ENCODE data around the gene AHCY. TPM values are rescaled to one million over a fixed set of nuclear protein-coding genes. Genes with fewer than 3 reads are reported as not detected.

The AHCY gene
- total RNA-seq, 4 donors from 2014 or later = 109 to 138 (median 124) TPM

DNA sequence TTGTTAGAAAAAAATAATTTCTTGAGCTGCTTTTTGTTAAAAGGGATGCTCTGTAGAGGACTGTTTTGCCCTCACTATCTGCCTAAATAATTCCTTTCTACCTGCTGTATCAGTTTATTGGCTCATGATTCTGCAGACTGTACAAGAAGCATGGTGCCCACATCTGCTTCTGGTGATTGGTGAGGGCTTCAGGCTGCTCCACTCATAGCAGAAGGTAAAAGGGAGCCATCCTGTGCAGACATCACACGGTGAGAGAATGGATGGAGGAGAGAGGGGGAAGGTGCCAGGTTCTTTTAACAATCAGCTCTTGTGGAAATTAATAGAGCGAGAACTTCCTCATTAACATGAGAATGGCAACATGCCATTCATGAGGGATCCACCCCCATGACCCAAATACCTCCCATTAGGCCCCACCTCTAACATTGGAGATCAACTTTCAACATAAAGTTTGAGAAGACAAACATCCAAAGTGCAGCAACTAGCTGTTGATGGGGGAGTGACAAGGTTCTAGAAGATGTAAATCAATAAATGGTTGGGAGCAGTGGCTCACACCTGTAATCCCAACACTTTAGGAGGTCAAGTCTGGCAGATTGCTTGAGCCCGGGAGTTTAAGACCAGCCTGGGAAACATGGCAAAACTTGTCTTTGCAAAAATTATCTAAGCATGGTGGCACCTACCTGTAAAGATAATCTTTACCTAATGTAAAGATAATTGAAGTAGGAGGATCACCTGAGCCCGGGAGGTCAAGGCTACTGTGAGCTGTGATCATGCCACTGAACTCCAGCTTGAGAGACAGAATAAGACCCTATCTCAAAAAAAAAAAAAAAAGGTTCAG lies 15.7 kb upstream of the AHCY start:
- TF ChIP-seq, protein P1, sequence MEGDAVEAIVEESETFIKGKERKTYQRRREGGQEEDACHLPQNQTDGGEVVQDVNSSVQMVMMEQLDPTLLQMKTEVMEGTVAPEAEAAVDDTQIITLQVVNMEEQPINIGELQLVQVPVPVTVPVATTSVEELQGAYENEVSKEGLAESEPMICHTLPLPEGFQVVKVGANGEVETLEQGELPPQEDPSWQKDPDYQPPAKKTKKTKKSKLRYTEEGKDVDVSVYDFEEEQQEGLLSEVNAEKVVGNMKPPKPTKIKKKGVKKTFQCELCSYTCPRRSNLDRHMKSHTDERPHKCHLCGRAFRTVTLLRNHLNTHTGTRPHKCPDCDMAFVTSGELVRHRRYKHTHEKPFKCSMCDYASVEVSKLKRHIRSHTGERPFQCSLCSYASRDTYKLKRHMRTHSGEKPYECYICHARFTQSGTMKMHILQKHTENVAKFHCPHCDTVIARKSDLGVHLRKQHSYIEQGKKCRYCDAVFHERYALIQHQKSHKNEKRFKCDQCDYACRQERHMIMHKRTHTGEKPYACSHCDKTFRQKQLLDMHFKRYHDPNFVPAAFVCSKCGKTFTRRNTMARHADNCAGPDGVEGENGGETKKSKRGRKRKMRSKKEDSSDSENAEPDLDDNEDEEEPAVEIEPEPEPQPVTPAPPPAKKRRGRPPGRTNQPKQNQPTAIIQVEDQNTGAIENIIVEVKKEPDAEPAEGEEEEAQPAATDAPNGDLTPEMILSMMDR (IDR thresholded peaks at IDR 0.05) = no peak
- TF ChIP-seq POLR2A (IDR thresholded peaks at IDR 0.05) = no peak
- Histone ChIP-seq H3K27me3 (no peaks in the 10 kb centered on the region), H3K9me3 (no peaks in the 10 kb centered on the region), H3K4me1 (no peaks in the 10 kb centered on the region), H3K27ac (no peak overlapping the region), H3K36me3 (no peaks in the 10 kb centered on the region), H3K4me3 (replicated peaks in 1 of 3) (no peak overlapping the region)
- DNase-seq = no peak
- WGBS, 2 donors = 85 to 86% methylated on average over 4 of the region's 4 CpGs
- intact Hi-C loops (cut with DNase I) = loop anchor here (10.0 kb wide), 1 partner anchor 216 kb away; no protein-coding TSS in a partner anchor

DNA sequence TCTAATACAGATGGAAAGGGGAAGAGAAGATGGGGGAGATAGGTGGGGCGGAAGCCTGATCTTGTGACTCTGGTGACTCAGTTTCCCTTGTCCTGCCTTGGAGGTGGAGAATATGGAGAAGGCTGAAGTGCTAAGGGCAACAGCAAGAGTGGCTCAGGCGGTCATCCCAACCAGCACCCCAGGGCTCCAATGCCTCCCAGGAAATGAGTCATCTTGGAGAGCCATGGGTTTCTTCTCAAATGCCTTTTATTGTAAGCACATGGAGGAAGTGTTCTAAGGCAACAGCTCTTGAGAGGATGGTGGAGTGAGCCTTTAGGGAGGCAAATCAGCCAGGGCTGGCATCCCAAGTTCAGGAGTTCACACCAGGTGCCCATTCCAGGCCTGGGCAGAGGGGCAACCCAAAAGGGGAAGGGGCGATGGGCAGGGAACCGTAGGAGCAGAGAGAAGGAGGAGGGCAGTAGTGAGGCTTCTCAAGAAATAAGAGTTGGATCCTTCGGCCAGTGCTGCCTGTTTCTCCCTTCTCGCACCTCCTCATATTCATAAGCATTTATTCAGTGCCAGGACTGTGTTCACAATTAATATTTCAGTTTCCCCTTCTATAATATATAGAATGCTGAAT lies 13.2 kb upstream of the AHCY start:
- TF ChIP-seq POLR2A (IDR thresholded peaks at IDR 0.05) = no peak
- TF ChIP-seq, protein P1 (IDR thresholded peaks at IDR 0.05) = no peak
- Histone ChIP-seq H3K36me3 (no peaks in the 10 kb centered on the region), H3K27ac (no peak overlapping the region), H3K9me3 (no peaks in the 10 kb centered on the region), H3K4me1 (peaks cover 0 to 9% of the 10 kb centered on the region in 2 donors), H3K4me3 (replicated peaks in 1 of 3) (no peak overlapping the region), H3K27me3 (no peaks in the 10 kb centered on the region)
- DNase-seq = no peak
- WGBS, 2 donors = 92 to 94% methylated on average over 6 of the region's 6 CpGs
- intact Hi-C loops (cut with DNase I) = loop anchor here (10.0 kb wide), 1 partner anchor 218 kb away; no protein-coding TSS in a partner anchor

DNA sequence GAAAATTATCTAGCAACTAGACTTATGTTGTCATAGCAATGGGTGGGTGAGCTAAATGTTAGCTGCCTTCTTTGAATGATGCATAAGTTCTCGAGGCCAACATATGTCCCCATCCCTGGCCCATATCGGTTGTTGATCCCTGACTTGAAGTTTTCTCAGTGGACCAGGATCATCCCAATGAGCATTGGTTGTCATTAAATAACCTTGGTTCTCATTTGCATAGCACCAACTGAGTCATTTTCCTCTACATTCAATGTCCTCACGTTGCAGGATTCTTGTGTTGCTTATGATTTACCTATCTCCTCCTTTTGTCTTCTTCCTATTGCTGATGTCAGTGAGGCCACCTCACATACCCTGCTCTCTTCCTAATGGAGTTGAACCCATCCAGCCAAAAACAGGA lies 12.1 kb upstream of the AHCY start:
- intact Hi-C loops (cut with DNase I) = loop anchor here (10.0 kb wide), 1 partner anchor 220 kb away; no protein-coding TSS in a partner anchor
- H3K27ac ChIP-seq = no peak overlapping the region
- no peak for DNase-seq
- H3K4me3 ChIP-seq (replicated peaks in 1 of 3) = no peak overlapping the region
- H3K9me3 ChIP-seq = no peaks in the 10 kb centered on the region
- WGBS, 2 donors = 88 to 90% methylated on average over 3 of the region's 3 CpGs
- peaks cover 0 to 9% of the 10 kb centered on the region in 2 donors for H3K4me1 ChIP-seq
- no peaks in the 10 kb centered on the region for H3K36me3 ChIP-seq
- no peaks in the 10 kb centered on the region for H3K27me3 ChIP-seq
- no peak for TF ChIP-seq POLR2A (IDR thresholded peaks at IDR 0.05)
- TF ChIP-seq, protein P1 (IDR thresholded peaks at IDR 0.05) = no peak

GRCh38 chr20:34312544-34313217 lies 9.5 kb upstream of the AHCY start:
- H3K36me3 ChIP-seq = no peaks in the 10 kb centered on the region
- no peaks in the 10 kb centered on the region for H3K27me3 ChIP-seq
- WGBS, 2 donors = 15 to 16% methylated on average over 10 to 14 of the region's 14 CpGs
- intact Hi-C loops (cut with DNase I) = loop anchor here (10.0 kb wide), 1 partner anchor 222 kb away; no protein-coding TSS in a partner anchor
- peaks cover 0 to 9% of the 10 kb centered on the region in 2 donors for H3K4me1 ChIP-seq
- H3K4me3 ChIP-seq (replicated peaks in 1 of 3) = no peak overlapping the region
- H3K9me3 ChIP-seq = no peaks in the 10 kb centered on the region
- DNase-seq = peak; percentile 85 to 89
- no peak for TF ChIP-seq POLR2A (IDR thresholded peaks at IDR 0.05)
- TF ChIP-seq, protein P1 (IDR thresholded peaks at IDR 0.05) = peak; percentile 97 to 100 (median 100)
- H3K27ac ChIP-seq = no peak overlapping the region

Data from thyroid gland (tissue), 4 donors.